Ishikawa (cell line): Measurements from ENCODE around the gene MT1X.

Experiments used
- CEBPB ChIP-seq: IDR thresholded peaks from 2 replicates; pipeline ENCODE4 v1.6.1; 2012
- CREB1 ChIP-seq: IDR thresholded peaks from 2 replicates; pipeline ENCODE4 v1.6.1; 2012; ENCODE audit warnings: low read depth
- EGR1 ChIP-seq: IDR thresholded peaks from 2 replicates; pipeline ENCODE4 v1.6.1; 2012
- EP300 ChIP-seq: IDR thresholded peaks from 2 replicates; pipeline ENCODE4 v1.6.1; 2012; ENCODE audit warnings: borderline replicate concordance
- RAD21 ChIP-seq: IDR thresholded peaks from 2 replicates; pipeline ENCODE4 v1.6.1; 2012; ENCODE audit warnings: low read depth
- YY1 ChIP-seq: IDR thresholded peaks from 2 replicates; pipeline ENCODE4 v1.6.1; 2012; ENCODE audit warnings: low read depth
- TF ChIP-seq, protein P1 (sequence below): IDR thresholded peaks from 2 replicates; pipeline ENCODE4 v1.6.1; 2012
- TF ChIP-seq, protein P2 (sequence below): IDR thresholded peaks from 2 replicates; pipeline ENCODE4 v1.6.1; 2012; ENCODE audit warnings: low read depth, mild to moderate bottlenecking
- TF ChIP-seq, protein P3 (sequence below): IDR thresholded peaks from 2 replicates; pipeline ENCODE4 v1.6.1; 2012

DNA sequence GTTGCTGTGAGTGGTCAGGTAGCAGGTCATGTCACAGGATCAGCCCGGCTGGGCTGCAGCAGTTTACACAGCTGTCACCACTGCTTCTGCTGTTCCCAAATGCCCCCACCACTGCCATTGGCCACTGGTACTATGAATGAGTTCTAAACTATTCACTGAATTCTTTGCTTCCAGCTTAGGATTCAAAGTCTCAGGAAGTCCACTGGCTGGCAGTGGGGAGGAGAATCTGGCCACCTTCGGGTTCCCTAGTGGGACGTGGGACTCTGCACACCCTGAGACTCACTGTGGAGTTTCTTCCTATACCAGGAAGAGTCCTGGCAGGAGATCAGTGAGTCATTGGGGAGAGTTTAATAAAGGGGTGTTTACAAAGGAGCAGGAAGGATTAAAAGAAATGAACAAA lies 6.9 kb downstream of the MT1X start:
- TF ChIP-seq, protein P1, sequence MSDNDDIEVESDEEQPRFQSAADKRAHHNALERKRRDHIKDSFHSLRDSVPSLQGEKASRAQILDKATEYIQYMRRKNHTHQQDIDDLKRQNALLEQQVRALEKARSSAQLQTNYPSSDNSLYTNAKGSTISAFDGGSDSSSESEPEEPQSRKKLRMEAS, result no peak
- TF ChIP-seq CEBPB (no peak), EP300 (no peak; the same call in 1 of the 2 replicates), RAD21 (no peak), YY1 (no peak), EGR1 (no peak), CREB1 (no peak)
- TF ChIP-seq, protein P2, sequence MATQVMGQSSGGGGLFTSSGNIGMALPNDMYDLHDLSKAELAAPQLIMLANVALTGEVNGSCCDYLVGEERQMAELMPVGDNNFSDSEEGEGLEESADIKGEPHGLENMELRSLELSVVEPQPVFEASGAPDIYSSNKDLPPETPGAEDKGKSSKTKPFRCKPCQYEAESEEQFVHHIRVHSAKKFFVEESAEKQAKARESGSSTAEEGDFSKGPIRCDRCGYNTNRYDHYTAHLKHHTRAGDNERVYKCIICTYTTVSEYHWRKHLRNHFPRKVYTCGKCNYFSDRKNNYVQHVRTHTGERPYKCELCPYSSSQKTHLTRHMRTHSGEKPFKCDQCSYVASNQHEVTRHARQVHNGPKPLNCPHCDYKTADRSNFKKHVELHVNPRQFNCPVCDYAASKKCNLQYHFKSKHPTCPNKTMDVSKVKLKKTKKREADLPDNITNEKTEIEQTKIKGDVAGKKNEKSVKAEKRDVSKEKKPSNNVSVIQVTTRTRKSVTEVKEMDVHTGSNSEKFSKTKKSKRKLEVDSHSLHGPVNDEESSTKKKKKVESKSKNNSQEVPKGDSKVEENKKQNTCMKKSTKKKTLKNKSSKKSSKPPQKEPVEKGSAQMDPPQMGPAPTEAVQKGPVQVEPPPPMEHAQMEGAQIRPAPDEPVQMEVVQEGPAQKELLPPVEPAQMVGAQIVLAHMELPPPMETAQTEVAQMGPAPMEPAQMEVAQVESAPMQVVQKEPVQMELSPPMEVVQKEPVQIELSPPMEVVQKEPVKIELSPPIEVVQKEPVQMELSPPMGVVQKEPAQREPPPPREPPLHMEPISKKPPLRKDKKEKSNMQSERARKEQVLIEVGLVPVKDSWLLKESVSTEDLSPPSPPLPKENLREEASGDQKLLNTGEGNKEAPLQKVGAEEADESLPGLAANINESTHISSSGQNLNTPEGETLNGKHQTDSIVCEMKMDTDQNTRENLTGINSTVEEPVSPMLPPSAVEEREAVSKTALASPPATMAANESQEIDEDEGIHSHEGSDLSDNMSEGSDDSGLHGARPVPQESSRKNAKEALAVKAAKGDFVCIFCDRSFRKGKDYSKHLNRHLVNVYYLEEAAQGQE, result no peak
- TF ChIP-seq, protein P3, sequence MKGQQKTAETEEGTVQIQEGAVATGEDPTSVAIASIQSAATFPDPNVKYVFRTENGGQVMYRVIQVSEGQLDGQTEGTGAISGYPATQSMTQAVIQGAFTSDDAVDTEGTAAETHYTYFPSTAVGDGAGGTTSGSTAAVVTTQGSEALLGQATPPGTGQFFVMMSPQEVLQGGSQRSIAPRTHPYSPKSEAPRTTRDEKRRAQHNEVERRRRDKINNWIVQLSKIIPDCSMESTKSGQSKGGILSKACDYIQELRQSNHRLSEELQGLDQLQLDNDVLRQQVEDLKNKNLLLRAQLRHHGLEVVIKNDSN, result no peak
